Naive thymus-derived CD8-positive, alpha-beta T cell (primary cell): Measurements from ENCODE around the gene SYNGR1. TPM values are rescaled to one million over a fixed set of nuclear protein-coding genes. Genes with fewer than 3 reads are reported as not detected.
"Not testable (repeated sequence)": the region's sequence is repeated elsewhere in the genome, so short reads cannot be mapped to it uniquely, and the experiment has no call there.

Experiments used
- ATAC-seq, 2 donors: fragments of 150-1000 bp; cut with Tn5 transposase in 1 of 2; sonication (Bioruptor Pico), chemical (Tn5 transposase) in 1 of 2; 1 replicate in 1 of 2; 2 replicates in 1 of 2; pipeline ENCODE4 v1.10.0; 2021; ENCODE audit warnings: mild to moderate bottlenecking in 2 of 2, moderate library complexity in 2 of 2
- POLR2A ChIA-PET: fragments of 350-600 bp; sonication (Branson Sonifier 250); formaldehyde crosslinking; loops from one replicate; lab custom pipeline; 2021; ENCODE audit warnings: antibody characterized with exemption; lab: Charles Lee
- DNase-seq, 10 donors: peaks; one replicate each; pipeline versions ENCODE4 v3.0.0 to v3.0.0-alpha.2; 2020 to 2022
- H3K27ac Mint-ChIP-seq, 10 donors: one replicate each; pipeline ENCODE4 v1.8.0; 2020 to 2022; ENCODE audit warnings: mild to moderate bottlenecking in 10 of 10, mixed read lengths in 10 of 10, moderate library complexity in 4 of 10, inconsistent platforms in 1 of 10
- H3K27me3 Mint-ChIP-seq, 5 donors: one replicate each; pipeline ENCODE4 v1.8.0; 2021 to 2022; ENCODE audit warnings: mixed read lengths in 5 of 5
- H3K36me3 Mint-ChIP-seq, 3 donors: one replicate each; pipeline ENCODE4 v1.8.0; 2020 to 2022; ENCODE audit warnings: mixed read lengths in 3 of 3, mild to moderate bottlenecking in 2 of 3, inconsistent platforms in 1 of 3
- H3K4me1 Mint-ChIP-seq, 4 donors: one replicate each; pipeline ENCODE4 v1.8.0; 2021 to 2022; ENCODE audit warnings: mixed read lengths in 4 of 4
- H3K4me3 Mint-ChIP-seq, 10 donors: one replicate each; pipeline ENCODE4 v1.8.0; 2020 to 2022; ENCODE audit warnings: mild to moderate bottlenecking in 10 of 10, mixed read lengths in 10 of 10, moderate library complexity in 6 of 10, inconsistent platforms in 1 of 10
- H3K9me3 Mint-ChIP-seq, 9 donors: one replicate each; pipeline ENCODE4 v1.8.0; 2020 to 2022; ENCODE audit warnings: mixed read lengths in 9 of 9, mild to moderate bottlenecking in 3 of 9, inconsistent platforms in 1 of 9, moderate library complexity in 1 of 9
- polyA plus RNA-seq, 3 donors: library from polyadenylated mRNA; unstranded; fragments of 300-500 nt; fragmentation: Illumina TruSeq; gene quantifications; one replicate each; pipeline ENCODE4 v1.2.3, GENCODE V29; 2021
- total RNA-seq, 8 experiments: library from RNA in 2 of 8; stranded (reverse) in 2 of 8; gene quantifications; one replicate each; pipeline ENCODE4 v1.2.3 and lab custom pipeline; 2021 to 2026

SYNGR1 gene
- total and polyA plus RNA-seq, 5 experiments from 2014 or later = 10.0 to 14.8 (median 11.4) TPM

DNA sequence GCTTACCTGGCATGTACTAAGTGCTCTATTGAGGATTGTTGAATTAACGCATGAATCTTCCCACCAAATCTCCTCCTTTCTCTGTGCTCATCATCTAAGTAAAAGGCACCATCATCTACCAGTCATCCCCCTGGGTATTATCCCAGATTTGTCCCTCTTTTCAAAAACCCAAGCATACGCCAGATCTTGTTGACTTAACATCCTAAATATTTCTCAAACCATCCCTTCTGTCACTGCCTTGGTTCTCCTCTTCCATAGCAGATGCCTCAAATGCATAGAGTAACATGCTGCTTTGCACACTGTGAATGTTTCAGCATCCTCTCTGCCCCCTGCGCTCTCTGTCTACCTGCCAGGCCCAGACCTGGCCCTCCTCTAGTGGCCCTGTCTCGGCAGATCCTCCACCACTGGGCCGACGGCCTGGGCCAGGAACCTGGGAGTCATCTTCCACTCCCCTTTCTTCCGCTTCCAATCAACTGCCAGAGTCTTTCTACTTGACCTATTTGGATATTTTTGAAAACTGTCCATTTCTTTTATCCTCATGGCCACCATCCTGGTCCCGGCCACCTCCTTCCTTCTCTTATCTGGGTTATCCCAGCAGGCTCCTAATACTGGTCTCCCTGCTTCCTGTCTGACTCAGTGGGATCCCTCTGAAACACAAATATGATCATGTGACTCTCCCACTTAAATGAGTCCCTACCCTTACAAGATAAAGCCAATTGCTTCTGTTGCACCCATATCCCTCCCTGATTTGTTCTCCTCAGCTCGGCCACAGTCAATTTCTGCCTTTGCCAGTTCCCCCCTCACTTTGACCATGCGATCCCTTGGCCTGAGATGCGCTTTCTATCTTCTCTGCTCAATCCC, 46.4 kb downstream of the SYNGR1 start:
- Mint-ChIP-seq H3K4me1 (peaks cover under 1 to 11% (median 7%) of the 10 kb centered on the region in 4 donors), H3K27ac (peak overlapping the region in 3 of 10 donors; percentile 17 to 48 (median 35)), H3K9me3 (no peaks in the 10 kb centered on the region), H3K36me3 (no peaks in the 10 kb centered on the region), H3K27me3 (no peaks in the 10 kb centered on the region), H3K4me3 (peak overlapping the region in 2 of 10 donors; percentile 20 to 21)
- no peak for DNase-seq
- no peak for ATAC-seq
- POLR2A ChIA-PET = interaction anchor here (3.9 kb wide), 1 partner anchor 126 kb away, joined by 49 read pairs; the partner anchor contains the start of gene ATF4

DNA sequence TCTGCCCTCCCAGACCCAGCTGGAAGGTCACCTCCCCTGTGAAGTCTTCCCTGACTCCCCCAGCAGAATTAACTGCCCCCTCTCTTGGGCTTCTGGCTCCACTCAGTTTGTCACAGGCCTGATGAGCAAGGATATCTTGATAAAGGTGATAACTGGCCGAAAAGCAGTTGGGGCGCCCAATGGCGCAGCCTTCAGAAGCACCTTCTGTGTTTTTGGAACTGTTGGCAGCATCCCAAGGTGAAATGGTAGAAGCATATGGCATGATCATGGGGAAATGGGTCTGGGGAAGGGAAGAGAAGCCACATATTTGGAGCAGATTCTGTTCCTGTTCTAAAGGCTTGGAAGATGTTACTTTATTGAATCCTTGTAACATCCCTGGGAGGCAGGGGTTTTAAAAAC, 47.0 kb downstream of the SYNGR1 start:
- Mint-ChIP-seq H3K36me3 (no peaks in the 10 kb centered on the region), H3K4me1 (peaks cover 5 to 17% (median 13%) of the 10 kb centered on the region in 4 donors), H3K9me3 (no peaks in the 10 kb centered on the region), H3K4me3 (peak overlapping the region in 3 of 10 donors; percentile 30 to 50 (median 43)), H3K27ac (peak overlapping the region in 3 of 10 donors; percentile 17 to 49 (median 35)), H3K27me3 (no peaks in the 10 kb centered on the region)
- DNase-seq (no peak), ATAC-seq (no peak)
- POLR2A ChIA-PET = interaction anchor here (0.7 to 3.9 kb wide), 2 partner anchors 125 to 135 kb away, joined by 9 to 49 read pairs; partner anchors contain the start of gene ATF4

DNA sequence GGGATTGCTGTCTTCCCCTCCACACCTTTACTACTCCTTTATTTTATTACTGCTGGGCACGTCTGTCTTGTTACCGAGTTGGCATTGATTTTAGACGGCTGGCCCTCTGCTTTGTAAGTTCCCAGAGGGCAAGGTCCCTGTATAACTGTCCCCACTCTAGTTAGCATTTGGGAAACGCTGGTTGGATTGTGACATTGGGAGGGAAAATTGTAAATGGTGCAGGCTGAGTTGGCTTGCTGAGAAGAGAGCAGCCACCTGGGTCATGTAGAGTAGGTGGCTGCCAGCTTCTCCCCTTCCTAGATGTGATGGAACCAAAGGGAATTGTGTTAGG, 51.5 kb downstream of the SYNGR1 start:
- ATAC-seq = no peak
- Mint-ChIP-seq H3K9me3 (no peaks in the 10 kb centered on the region), H3K4me3 (peak overlapping the region; percentile 56 to 94 (median 89)), H3K36me3 (peaks cover 0 to 26% (median 15%) of the 10 kb centered on the region in 3 donors), H3K27ac (peak overlapping the region in 5 of 10 donors; percentile 55 to 85 (median 78)), H3K27me3 (no peaks in the 10 kb centered on the region), H3K4me1 (peaks cover 24 to 57% (median 50%) of the 10 kb centered on the region in 4 donors)
- DNase-seq = no peak
- POLR2A ChIA-PET = interaction anchor here (1.1 to 6.7 kb wide), 2 partner anchors 13 to 36 kb away, joined by 4 to 120 read pairs; no protein-coding TSS in a partner anchor

DNA sequence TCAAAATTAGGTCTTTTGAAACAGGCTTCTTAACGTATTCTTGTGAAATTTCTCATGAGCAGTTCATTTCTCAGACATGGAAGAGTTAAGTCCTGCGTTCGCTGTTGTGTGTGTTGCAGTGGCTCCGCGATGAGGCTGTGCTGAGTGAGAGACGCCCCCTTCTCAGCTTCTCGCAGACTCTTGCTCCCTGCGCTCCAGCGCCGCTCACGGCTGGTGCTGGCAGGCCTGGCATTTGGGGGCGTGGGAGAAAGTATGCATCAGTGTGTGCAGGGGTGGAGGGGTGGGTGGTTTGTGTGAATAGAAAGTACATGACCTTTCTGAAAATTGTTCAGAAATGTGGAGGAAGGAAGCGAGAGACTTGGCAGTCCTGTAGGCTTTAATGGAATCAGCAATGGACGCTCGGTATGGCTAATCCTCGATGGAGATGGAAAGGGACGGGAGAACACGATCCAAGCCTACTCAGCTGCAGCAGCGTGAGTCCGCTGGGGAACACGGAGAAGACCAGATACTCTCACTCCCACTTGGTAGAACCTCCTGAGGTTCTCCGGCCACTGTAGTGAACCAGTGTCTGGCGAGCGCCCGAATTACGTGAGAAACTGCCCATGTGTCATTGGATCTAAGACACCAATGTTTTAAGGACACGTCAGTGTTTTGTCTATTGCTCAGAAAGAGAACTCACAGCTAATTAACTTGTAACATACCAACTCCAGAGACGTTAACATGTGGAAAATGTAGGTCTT, 55.7 kb downstream of the SYNGR1 start:
- peaks cover 34 to 88% (median 74%) of the 10 kb centered on the region in 4 donors for H3K4me1 Mint-ChIP-seq
- H3K36me3 Mint-ChIP-seq = peaks cover 0 to 39% (median 15%) of the 10 kb centered on the region in 3 donors

DNA sequence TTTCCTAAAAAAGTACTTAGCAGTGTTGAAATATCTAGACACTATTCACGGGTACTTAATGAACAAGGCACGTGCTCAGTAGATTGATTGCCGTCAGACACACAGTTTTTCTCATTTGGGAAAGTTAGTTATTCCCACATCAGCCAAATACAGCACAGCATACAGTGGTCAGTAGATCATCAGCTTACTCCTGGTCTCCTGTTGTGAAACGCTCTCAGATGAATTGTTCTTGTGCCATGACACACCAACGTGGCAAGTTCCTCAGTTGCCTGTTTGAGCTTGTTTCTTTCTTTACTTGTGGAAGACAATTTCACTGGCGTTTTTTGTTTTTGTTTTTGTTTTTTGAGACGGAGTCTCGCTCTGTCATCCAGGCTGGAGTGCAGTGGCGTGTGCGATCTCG, 58.4 kb downstream of the SYNGR1 start:
- DNase-seq = no peak
- Mint-ChIP-seq H3K27me3 (no peaks in the 10 kb centered on the region), H3K4me1 (peaks cover 38 to 88% (median 75%) of the 10 kb centered on the region in 4 donors), H3K27ac (no peak overlapping the region), H3K9me3 (no peaks in the 10 kb centered on the region), H3K4me3 (no peak overlapping the region), H3K36me3 (peaks cover 0 to 39% (median 9%) of the 10 kb centered on the region in 3 donors)
- ATAC-seq = no peak
- POLR2A ChIA-PET = interaction anchor here (1.5 kb wide), 1 partner anchor 8 kb away, joined by 7 read pairs; the partner anchor contains the start of gene TAB1

More for the DNA sequence above, 55.7 kb downstream of the SYNGR1 start:
- Mint-ChIP-seq H3K4me3 (peak overlapping the region in 3 of 10 donors; percentile 0 to 19 (median 9)), H3K27ac (peak overlapping the region in 6 of 10 donors; percentile 9 to 46 (median 26)), H3K27me3 (no peaks in the 10 kb centered on the region), H3K9me3 (no peaks in the 10 kb centered on the region)
- ATAC-seq (peak; percentile 62 to 80), DNase-seq (no peak)
- POLR2A ChIA-PET = interaction anchor here (0.5 to 1.7 kb wide), 6 partner anchors 11 to 1033 kb away, joined by 3 to 9 read pairs (median 3); partner anchors contain the start of gene RPL3

DNA sequence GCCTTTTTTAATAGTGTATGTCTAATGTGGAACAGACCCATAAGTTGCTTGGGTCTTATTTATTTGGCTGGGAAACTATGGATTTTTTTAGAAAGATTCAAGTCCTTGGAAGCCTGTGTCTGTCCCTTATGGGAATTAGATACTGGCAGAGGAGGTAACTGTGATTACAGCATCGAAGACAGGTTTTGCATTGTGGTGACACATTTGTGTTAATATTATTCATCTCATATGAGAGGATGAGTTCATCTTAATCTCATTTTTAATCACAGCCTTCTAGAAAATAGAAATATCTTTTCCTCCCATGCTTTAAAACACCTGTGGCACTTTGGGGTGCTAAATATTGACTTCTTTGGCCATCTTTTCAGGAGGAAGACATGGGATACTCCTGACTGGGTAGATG, 59.0 kb downstream of the SYNGR1 start:
- H3K27me3 Mint-ChIP-seq = no peaks in the 10 kb centered on the region
- peaks cover 0 to 35% (median 7%) of the 10 kb centered on the region in 3 donors for H3K36me3 Mint-ChIP-seq
- no peak overlapping the region for H3K4me3 Mint-ChIP-seq
- no peaks in the 10 kb centered on the region for H3K9me3 Mint-ChIP-seq
- H3K4me1 Mint-ChIP-seq = peaks cover 37 to 90% (median 78%) of the 10 kb centered on the region in 4 donors
- POLR2A ChIA-PET = interaction anchor here (1.5 to 4.3 kb wide), 2 partner anchors 9 to 111 kb away, joined by 7 to 20 read pairs; partner anchors contain the start of genes ATF4 and TAB1
- H3K27ac Mint-ChIP-seq = peak overlapping the region in 1 of 10 donors; percentile 21
- ATAC-seq = no peak
- DNase-seq = no peak

DNA sequence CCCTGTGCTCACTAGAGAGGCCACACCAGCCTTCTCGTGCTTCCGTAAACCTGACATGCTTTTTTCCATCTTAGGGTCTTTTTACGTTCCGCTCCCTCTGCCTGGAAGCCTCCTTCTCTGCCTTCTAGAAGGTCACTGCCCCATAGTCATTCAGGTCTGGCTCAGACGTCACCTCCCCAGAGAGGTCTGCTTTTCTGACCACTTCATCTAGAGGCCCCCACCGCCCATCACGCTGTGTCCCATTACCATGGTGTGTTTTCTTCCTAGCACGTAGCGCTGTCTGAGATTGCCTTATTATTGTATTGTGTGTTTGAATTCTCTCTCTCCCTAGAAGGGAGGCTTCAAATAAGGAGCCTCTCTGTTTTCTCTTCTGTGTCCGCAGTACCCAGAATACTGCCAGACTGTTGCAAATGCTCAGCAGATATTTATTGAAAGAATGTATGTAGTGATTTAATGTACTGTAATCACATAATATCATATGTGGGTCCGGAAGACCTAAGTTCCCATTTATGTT, 59.8 kb downstream of the SYNGR1 start:
- no peak for DNase-seq
- peak overlapping the region in 4 of 10 donors; percentile 17 to 54 (median 43) for H3K27ac Mint-ChIP-seq
- no peak for ATAC-seq
- no peak overlapping the region for H3K4me3 Mint-ChIP-seq
- no peaks in the 10 kb centered on the region for H3K27me3 Mint-ChIP-seq
- H3K36me3 Mint-ChIP-seq = peaks cover 0 to 28% (median 5%) of the 10 kb centered on the region in 3 donors
- H3K4me1 Mint-ChIP-seq = peaks cover 41 to 91% (median 78%) of the 10 kb centered on the region in 4 donors
- H3K9me3 Mint-ChIP-seq = no peaks in the 10 kb centered on the region
- POLR2A ChIA-PET = interaction anchor here (4.3 kb wide), 1 partner anchor 111 kb away, joined by 20 read pairs; the partner anchor contains the start of gene ATF4

DNA sequence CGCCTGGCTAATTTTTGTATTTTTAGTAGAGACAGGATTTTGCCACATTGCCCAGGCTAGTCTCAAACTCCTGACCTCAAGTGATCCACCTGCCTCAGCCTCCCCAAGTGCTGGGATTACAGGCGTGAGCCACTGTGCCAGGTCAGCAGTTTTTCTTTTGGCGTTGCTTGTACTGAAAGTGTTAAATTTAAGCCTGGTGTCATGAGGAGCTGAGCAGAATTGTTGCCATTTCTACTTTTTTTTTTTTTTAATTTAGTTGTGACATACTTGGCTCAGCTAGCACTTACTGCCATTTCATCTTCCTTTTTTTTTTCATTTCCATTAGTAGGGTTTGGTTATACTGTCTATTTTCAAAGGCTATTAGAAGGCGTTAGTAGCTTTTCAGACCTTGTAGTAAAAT, 60.5 kb downstream of the SYNGR1 start:
- ATAC-seq (no peak), DNase-seq (no peak)
- peaks cover 39 to 92% (median 78%) of the 10 kb centered on the region in 4 donors for H3K4me1 Mint-ChIP-seq
- peaks cover 0 to 22% (median 5%) of the 10 kb centered on the region in 3 donors for H3K36me3 Mint-ChIP-seq
- no peaks in the 10 kb centered on the region for H3K27me3 Mint-ChIP-seq
- POLR2A ChIA-PET = interaction anchor here (0.7 to 8.4 kb wide), 3 partner anchors 10 to 110 kb away, joined by 3 to 120 read pairs (median 20); partner anchors contain the start of genes ATF4 and TAB1
- peak overlapping the region in 1 of 10 donors; percentile 61 for H3K4me3 Mint-ChIP-seq
- no peaks in the 10 kb centered on the region for H3K9me3 Mint-ChIP-seq
- no peak overlapping the region for H3K27ac Mint-ChIP-seq

DNA sequence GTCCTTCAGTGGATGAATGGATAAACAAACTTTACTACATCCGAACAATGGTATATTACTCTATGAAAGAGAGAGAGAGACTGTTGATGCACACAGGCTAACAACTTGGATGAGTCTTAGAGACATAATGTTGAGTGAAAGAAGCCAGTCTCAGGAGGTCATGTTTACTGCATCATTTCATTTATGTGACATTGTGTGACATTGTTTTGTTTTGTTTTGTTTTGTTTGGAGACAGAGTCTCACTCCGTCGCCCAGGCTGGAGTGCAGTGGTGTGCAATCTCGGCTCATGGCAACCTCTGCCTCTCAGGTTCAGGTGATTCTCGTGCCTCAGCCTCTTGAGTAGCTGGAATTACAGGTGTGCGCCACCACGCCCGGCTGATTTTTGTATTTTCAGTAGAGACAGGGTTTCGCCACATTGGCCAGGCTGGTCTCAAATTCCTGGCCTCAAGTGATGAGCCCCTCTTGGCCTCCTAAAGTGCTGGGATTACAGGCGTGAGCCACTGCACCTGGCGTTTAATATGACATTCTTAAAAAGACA, 62.1 kb downstream of the SYNGR1 start:
- not testable (repeated sequence) for H3K9me3 Mint-ChIP-seq, ATAC-seq, DNase-seq, H3K27me3 Mint-ChIP-seq
- Mint-ChIP-seq H3K27ac (peak overlapping the region; percentile 19 to 92 (median 82)), H3K36me3 (peaks cover 0 to 18% (median 0%) of the 10 kb centered on the region in 3 donors), H3K4me1 (peaks cover 40 to 94% (median 79%) of the 10 kb centered on the region in 4 donors), H3K4me3 (peak overlapping the region; percentile 24 to 85 (median 64))
- POLR2A ChIA-PET = interaction anchor here (0.5 to 8.4 kb wide), 16 partner anchors 9 to 528 kb away, joined by 3 to 120 read pairs (median 5); partner anchors contain the start of genes ATF4, MIEF1, RPL3 and RPS19BP1

DNA sequence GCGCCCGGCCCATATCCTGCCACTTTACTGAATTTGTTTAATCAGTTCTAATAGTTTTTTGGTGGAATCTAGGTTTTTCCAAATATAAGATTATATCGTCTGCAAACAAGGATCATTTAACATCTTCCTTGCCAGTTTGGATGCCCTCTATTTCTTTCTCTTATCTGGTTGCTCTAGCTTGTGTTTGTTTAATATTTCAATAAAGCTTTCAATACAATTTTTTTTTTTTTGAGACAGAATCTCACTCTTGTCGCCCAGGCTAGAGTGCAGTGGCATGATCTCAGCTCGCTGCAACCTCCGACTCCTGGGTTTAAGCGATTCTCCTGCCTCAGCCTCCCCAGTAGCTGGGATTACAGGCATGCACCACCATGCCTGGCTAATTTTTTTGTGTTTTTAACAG, 63.4 kb downstream of the SYNGR1 start:
- not testable (repeated sequence) for DNase-seq, ATAC-seq, H3K9me3 Mint-ChIP-seq, H3K27me3 Mint-ChIP-seq
- Mint-ChIP-seq H3K4me3 (peak overlapping the region; percentile 54 to 85 (median 76)), H3K4me1 (peaks cover 35 to 93% (median 70%) of the 10 kb centered on the region in 4 donors), H3K36me3 (peaks cover 0 to 22% (median 8%) of the 10 kb centered on the region in 3 donors), H3K27ac (peak overlapping the region in 9 of 10 donors; percentile 19 to 95 (median 75))
- POLR2A ChIA-PET = interaction anchor here (0.6 to 8.4 kb wide), 21 partner anchors 13 to 1920 kb away, joined by 3 to 120 read pairs (median 4); partner anchors contain the start of genes ATF4, RPL3, RPS19BP1 and TAB1

DNA sequence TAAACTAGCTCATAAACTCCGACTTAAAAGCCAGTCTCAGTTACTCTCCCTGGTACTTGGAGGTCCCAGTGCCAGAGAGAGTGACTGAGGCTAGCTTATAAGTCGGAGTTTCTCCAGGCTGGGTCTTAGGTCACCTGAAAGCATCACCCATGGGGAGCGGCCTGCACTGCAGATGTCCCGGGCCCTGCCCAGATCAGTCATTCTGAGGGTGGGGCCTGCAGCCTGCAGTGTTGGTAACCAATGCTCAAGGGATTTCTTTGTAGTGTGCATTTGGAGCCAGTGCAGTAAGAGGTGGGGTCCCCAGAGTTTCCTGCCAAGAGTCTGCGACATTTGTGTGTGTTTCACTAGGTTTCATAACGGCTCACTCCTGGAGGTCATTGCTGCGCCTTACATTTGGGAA, 64.6 kb downstream of the SYNGR1 start:
- Mint-ChIP-seq H3K27ac (peak overlapping the region; percentile 72 to 95 (median 82)), H3K36me3 (peaks cover 0 to 31% (median 16%) of the 10 kb centered on the region in 3 donors)

More for the DNA sequence above, 64.6 kb downstream of the SYNGR1 start:
- POLR2A ChIA-PET = interaction anchor here (0.9 to 8.4 kb wide), 5 partner anchors 14 to 108 kb away, joined by 3 to 120 read pairs (median 6); partner anchors contain the start of genes ATF4, RPL3 and TAB1
- Mint-ChIP-seq H3K9me3 (no peaks in the 10 kb centered on the region), H3K4me1 (peaks cover 39 to 92% (median 70%) of the 10 kb centered on the region in 4 donors), H3K4me3 (peak overlapping the region; percentile 15 to 86 (median 75)), H3K27me3 (no peaks in the 10 kb centered on the region)
- DNase-seq (no peak), ATAC-seq (peak in 1 of 2 donors; percentile 12)
